PC-3 (cell line): ENCODE results near the gene RGS7. TPM values are rescaled to one million over a fixed set of nuclear protein-coding genes. Genes with fewer than 3 reads are reported as not detected.
"Not testable (repeated sequence)": the region's sequence is repeated elsewhere in the genome, so short reads cannot be mapped to it uniquely, and the experiment has no call there.

Experiments
- ATAC-seq: fragments of 200-7000 bp; cut with Tn5 transposase; 2 replicates; pipeline ENCODE4 v1.9.1; 2020; ENCODE audit warnings: mild to moderate bottlenecking, moderate library complexity
- BruUV-seq: library from RNA; stranded (reverse); fragments of 400-500 nt; replicated peaks from 2 replicates; lab custom pipeline; 2021; lab: Mats Ljungman, UMichigan
- CTCF ChIA-PET: fragments of 300-600 bp; sonication (Branson Sonifier 250); formaldehyde crosslinking; loops from one replicate; lab custom pipeline; 2022; ENCODE audit warnings: antibody characterized with exemption; lab: Charles Lee
- POLR2A ChIA-PET: fragments of 300-600 bp; sonication (Branson Sonifier 250); formaldehyde crosslinking; loops from one replicate; lab custom pipeline; 2022; ENCODE audit warnings: antibody characterized with exemption; ENCODE audit not compliant: unreplicated experiment; lab: Charles Lee
- DNase-seq: peaks from one replicate; pipeline ENCODE4 v3.0.0-alpha.2; 2015
- H2AFZ ChIP-seq: fragments of 300-600 bp; sonication (generic); 2 replicates; pipeline ENCODE4 v1.6.0; 2016; ENCODE audit warnings: antibody characterized with exemption, low read length
- H3F3A ChIP-seq: fragments of 300-600 bp; sonication (generic); one replicate; pipeline ENCODE4 v1.6.0; 2017; ENCODE audit warnings: antibody characterized with exemption, low read length, control low read depth, mild to moderate bottlenecking; ENCODE audit not compliant: unreplicated experiment
- H3K27ac ChIP-seq: fragments of 300-600 bp; sonication (generic); 2 replicates; pipeline ENCODE4 v1.5.1; 2016; ENCODE audit warnings: mild to moderate bottlenecking, low read length
- H3K27me3 ChIP-seq: fragments of 300-600 bp; sonication (generic); 2 replicates; pipeline ENCODE4 v1.6.1; 2016; ENCODE audit warnings: low read length, mixed read lengths
- H3K36me3 ChIP-seq: fragments of 300-600 bp; sonication (generic); 2 replicates; pipeline ENCODE4 v1.6.1; 2016; ENCODE audit warnings: low read depth, mixed run types, low read length, mixed read lengths
- H3K4me1 ChIP-seq: fragments of 300-600 bp; sonication (generic); 2 replicates; pipeline ENCODE4 v1.5.1; 2016; ENCODE audit warnings: low read length; ENCODE audit not compliant: insufficient read depth
- H3K4me2 ChIP-seq: fragments of 300-600 bp; sonication (generic); 2 replicates; pipeline ENCODE4 v1.6.0; 2016; ENCODE audit warnings: low read length
- H3K4me3 ChIP-seq: fragments of 300-600 bp; sonication (generic); 2 replicates; pipeline ENCODE4 v1.5.1; 2016; ENCODE audit warnings: mild to moderate bottlenecking, low read length, mixed read lengths
- H3K79me2 ChIP-seq: fragments of 300-600 bp; sonication (generic); 2 replicates; pipeline ENCODE4 v1.6.1; 2017; ENCODE audit warnings: low read length, mixed read lengths
- H3K9ac ChIP-seq: fragments of 300-600 bp; sonication (generic); 2 replicates; pipeline ENCODE4 v1.6.0; 2016; ENCODE audit warnings: mild to moderate bottlenecking, low read length
- H3K9me2 ChIP-seq: fragments of 300-600 bp; sonication (generic); replicated peaks from 2 replicates; pipeline ENCODE4 v1.6.1; 2016; ENCODE audit warnings: mixed run types, low read length, mixed read lengths
- H3K9me3 ChIP-seq: fragments of 300-600 bp; sonication (generic); 2 replicates; pipeline ENCODE4 v1.6.1; 2016; ENCODE audit warnings: low read length, mixed read lengths
- H4K20me1 ChIP-seq: fragments of 300-600 bp; sonication (generic); 2 replicates; pipeline ENCODE4 v1.6.1; 2016; ENCODE audit warnings: low read length, mixed read lengths
- CTCF ChIP-seq: fragments of 300-600 bp; sonication (generic); conservative IDR thresholded peaks from 2 replicates; pipeline ENCODE4 v1.5.1; 2017; ENCODE audit warnings: antibody characterized with exemption, low read depth, mild to moderate bottlenecking, low read length
- EZH2 ChIP-seq: fragments of 300-600 bp; sonication (generic); IDR thresholded peaks from one replicate; pipeline ENCODE4 v1.6.1; 2017; ENCODE audit warnings: antibody characterized with exemption, mild to moderate bottlenecking, low read length; ENCODE audit not compliant: unreplicated experiment
- EZH2phosphoT487 ChIP-seq: fragments of 300-600 bp; sonication (generic); IDR thresholded peaks from 2 replicates; pipeline ENCODE4 v1.6.1; 2018; ENCODE audit warnings: mild to moderate bottlenecking, antibody characterized with exemption, low read length, borderline replicate concordance
- intact Hi-C: fragments of 100-400 bp; cut with micrococcal nuclease; formaldehyde crosslinking; loops from 2 replicates; pipeline ENCODE4 v1.9.0; 2023
- total RNA-seq: library from RNA; depleted of rRNA; stranded (reverse); fragments of >200 nt; gene quantifications from 2 replicates; pipeline ENCODE4 v1.2.3, GENCODE V29; 2014

The RGS7 gene
- total RNA-seq, 1 experiment from 2014 or later = 0.15 TPM

GRCh38 chr1:240909701-240910457 is 447.1 kb downstream of the RGS7 start:
- Histone ChIP-seq H3K79me2 (no peaks in the 10 kb centered on the region), H3K9me2 (no peaks in the 10 kb centered on the region), H3F3A (no peaks in the 10 kb centered on the region), H3K27me3 (peaks cover 91% of the 10 kb centered on the region), H3K4me3 (no peak overlapping the region), H3K4me1 (no peaks in the 10 kb centered on the region), H3K36me3 (no peaks in the 10 kb centered on the region), H3K9ac (no peak overlapping the region), H3K9me3 (no peaks in the 10 kb centered on the region; the same call in 1 of the 2 replicates), H3K27ac (no peak overlapping the region), H2AFZ (no peak overlapping the region), H4K20me1 (no peaks in the 10 kb centered on the region), H3K4me2 (0 out of 2 replicates have a peak overlapping the region, but pooled peaks have one; percentile 3)
- intact Hi-C loops = no loop called here
- TF ChIP-seq CTCF (no peak), EZH2 (no peak), EZH2phosphoT487 (no peak)
- ATAC-seq (no peak), DNase-seq (no peak)
- POLR2A ChIA-PET = no interaction called here
- CTCF ChIA-PET = no interaction called here
- BruUV-seq = no TSS peak

DNA sequence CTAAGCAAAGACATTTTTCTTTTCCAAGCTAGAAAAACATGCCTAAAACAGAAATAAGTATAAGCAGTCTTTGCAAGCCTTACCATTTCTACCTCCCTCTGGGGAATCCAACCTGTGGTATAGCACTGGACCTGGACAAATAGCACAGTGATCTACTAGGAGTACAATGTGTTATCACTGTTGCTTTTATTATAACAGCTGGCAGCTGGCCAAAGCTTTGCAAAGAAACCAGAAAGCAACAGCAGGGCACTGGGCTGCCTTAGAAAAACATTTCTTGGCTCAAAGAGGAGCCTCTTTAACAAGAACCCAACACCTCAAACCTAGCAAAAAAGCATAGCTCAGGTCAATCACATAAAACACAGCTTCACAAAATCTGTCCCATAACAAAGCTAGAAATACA is 450.5 kb downstream of the RGS7 start:
- Histone ChIP-seq H3K27ac (no peak overlapping the region), H2AFZ (no peak overlapping the region), H3K36me3 (no peaks in the 10 kb centered on the region), H3K79me2 (no peaks in the 10 kb centered on the region), H4K20me1 (no peaks in the 10 kb centered on the region), H3K9ac (no peak overlapping the region), H3K4me3 (no peak overlapping the region), H3K9me2 (no peaks in the 10 kb centered on the region), H3F3A (no peaks in the 10 kb centered on the region), H3K9me3 (no peaks in the 10 kb centered on the region; the same call in 1 of the 2 replicates), H3K4me1 (no peaks in the 10 kb centered on the region), H3K27me3 (peaks cover 73% of the 10 kb centered on the region), H3K4me2 (no peak overlapping the region)
- no TSS peak for BruUV-seq
- POLR2A ChIA-PET = no interaction called here
- intact Hi-C loops = no loop called here
- ATAC-seq (no peak), DNase-seq (no peak)
- TF ChIP-seq EZH2 (no peak), EZH2phosphoT487 (no peak), CTCF (no peak)
- CTCF ChIA-PET = no interaction called here

GRCh38 chr1:240905225-240905765 is 451.7 kb downstream of the RGS7 start:
- H3K36me3 ChIP-seq = no peaks in the 10 kb centered on the region
- no TSS peak for BruUV-seq
- H3K27me3 ChIP-seq = peaks cover 62% of the 10 kb centered on the region
- H3K9ac ChIP-seq = no peak overlapping the region
- ChIA-PET CTCF (no interaction called here), POLR2A (no interaction called here)
- DNase-seq = no peak
- ATAC-seq = no peak
- no peak overlapping the region for H2AFZ ChIP-seq
- H3K4me1 ChIP-seq = no peaks in the 10 kb centered on the region
- H3K79me2 ChIP-seq = no peaks in the 10 kb centered on the region
- no peaks in the 10 kb centered on the region for H3F3A ChIP-seq
- no peaks in the 10 kb centered on the region; the same call in 1 of the 2 replicates for H3K9me3 ChIP-seq
- H3K4me3 ChIP-seq = no peak overlapping the region
- no peak overlapping the region for H3K27ac ChIP-seq
- no peak overlapping the region for H3K4me2 ChIP-seq
- H3K9me2 ChIP-seq = no peaks in the 10 kb centered on the region
- intact Hi-C loops = no loop called here
- no peaks in the 10 kb centered on the region for H4K20me1 ChIP-seq
- TF ChIP-seq EZH2 = no peak
- TF ChIP-seq EZH2phosphoT487 = no peak
- no peak for TF ChIP-seq CTCF

DNA sequence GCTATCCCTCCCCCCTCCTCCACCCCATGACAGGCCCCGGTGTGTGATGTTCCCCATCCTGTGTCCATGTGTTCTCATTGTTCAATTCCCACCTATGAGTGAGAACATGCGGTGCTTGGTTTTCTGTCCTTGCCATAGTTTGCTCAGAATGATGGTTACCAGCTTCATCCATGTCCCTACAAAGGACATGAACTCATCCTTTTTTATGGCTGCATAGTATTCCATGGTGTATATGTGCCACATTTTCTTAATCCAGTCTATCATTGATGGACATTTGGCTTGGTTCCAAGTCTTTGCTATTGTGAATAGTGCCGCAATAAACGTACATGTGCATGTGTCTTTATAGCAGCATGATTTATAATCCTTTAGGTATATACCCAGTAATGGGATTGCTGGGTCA is 461.6 kb downstream of the RGS7 start:
- H3K79me2 ChIP-seq, H3K4me1 ChIP-seq, H3K4me2 ChIP-seq, H3K9me3 ChIP-seq, H3K9me2 ChIP-seq, POLR2A ChIA-PET, H3K4me3 ChIP-seq, H3K36me3 ChIP-seq, intact Hi-C loops, H3F3A ChIP-seq, DNase-seq, H2AFZ ChIP-seq, H4K20me1 ChIP-seq, H3K9ac ChIP-seq, ATAC-seq, H3K27ac ChIP-seq, CTCF ChIA-PET, BruUV-seq: not testable (repeated sequence)
- peaks cover 53% of the 10 kb centered on the region for H3K27me3 ChIP-seq
